HL-60 (cell line): Measurements from ENCODE around the gene SATB2.

Experiments
- DNase-seq, 2 experiments: peaks; one replicate each; pipeline ENCODE4 v3.0.0-alpha.2; 2010 to 2020; ENCODE audit warnings: low read depth in 1 of 2, low spot score in 1 of 2
- H3K27ac ChIP-seq: fragments of 250-450 bp; sonication (Bioruptor Pico); replicated peaks from 2 replicates; pipeline ENCODE4 v1.5.1; 2020; ENCODE audit warnings: mild to moderate bottlenecking, moderate library complexity
- H3K27me3 ChIP-seq: fragments of 250-450 bp; sonication (Bioruptor Pico); 2 replicates; pipeline ENCODE4 v1.5.1; 2021; ENCODE audit warnings: mild to moderate bottlenecking, moderate library complexity; ENCODE audit not compliant: insufficient read depth, poor library complexity, severe bottlenecking
- H3K4me3 ChIP-seq: replicated peaks from 2 replicates; pipeline ENCODE4 v1.5.1; 2011; ENCODE audit warnings: mild to moderate bottlenecking, control low read depth, low read length; ENCODE audit not compliant: insufficient read depth
- GABPA ChIP-seq: IDR thresholded peaks from 2 replicates; pipeline ENCODE4 v1.6.1; 2012; ENCODE audit warnings: low read depth
- POLR2AphosphoS5 ChIP-seq: IDR thresholded peaks from 2 replicates; pipeline ENCODE4 v1.6.1; 2012; ENCODE audit warnings: low read depth
- REST ChIP-seq: IDR thresholded peaks from 2 replicates; pipeline ENCODE4 v1.6.1; 2012; ENCODE audit warnings: low read depth; ENCODE audit not compliant: insufficient replicate concordance
- SPI1 ChIP-seq: IDR thresholded peaks from 2 replicates; pipeline ENCODE4 v1.6.1; 2012; ENCODE audit warnings: low read depth, mild to moderate bottlenecking, borderline replicate concordance
- TF ChIP-seq, protein P1 (sequence below): IDR thresholded peaks from one replicate; pipeline ENCODE4 v1.5.1; 2011; ENCODE audit warnings: low read length, control low read depth, inconsistent platforms; ENCODE audit not compliant: insufficient read depth

The SATB2 gene

GRCh38 chr2:199309973-199310372 is 147.8 kb downstream of the SATB2 start:
- no peaks in the 10 kb centered on the region for H3K27me3 ChIP-seq
- TF ChIP-seq REST, result no peak
- TF ChIP-seq SPI1, result no peak
- no peak for TF ChIP-seq GABPA
- no peak for TF ChIP-seq POLR2AphosphoS5
- TF ChIP-seq, protein P1, sequence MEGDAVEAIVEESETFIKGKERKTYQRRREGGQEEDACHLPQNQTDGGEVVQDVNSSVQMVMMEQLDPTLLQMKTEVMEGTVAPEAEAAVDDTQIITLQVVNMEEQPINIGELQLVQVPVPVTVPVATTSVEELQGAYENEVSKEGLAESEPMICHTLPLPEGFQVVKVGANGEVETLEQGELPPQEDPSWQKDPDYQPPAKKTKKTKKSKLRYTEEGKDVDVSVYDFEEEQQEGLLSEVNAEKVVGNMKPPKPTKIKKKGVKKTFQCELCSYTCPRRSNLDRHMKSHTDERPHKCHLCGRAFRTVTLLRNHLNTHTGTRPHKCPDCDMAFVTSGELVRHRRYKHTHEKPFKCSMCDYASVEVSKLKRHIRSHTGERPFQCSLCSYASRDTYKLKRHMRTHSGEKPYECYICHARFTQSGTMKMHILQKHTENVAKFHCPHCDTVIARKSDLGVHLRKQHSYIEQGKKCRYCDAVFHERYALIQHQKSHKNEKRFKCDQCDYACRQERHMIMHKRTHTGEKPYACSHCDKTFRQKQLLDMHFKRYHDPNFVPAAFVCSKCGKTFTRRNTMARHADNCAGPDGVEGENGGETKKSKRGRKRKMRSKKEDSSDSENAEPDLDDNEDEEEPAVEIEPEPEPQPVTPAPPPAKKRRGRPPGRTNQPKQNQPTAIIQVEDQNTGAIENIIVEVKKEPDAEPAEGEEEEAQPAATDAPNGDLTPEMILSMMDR, result no peak
- H3K4me3 ChIP-seq, result no peak overlapping the region
- no peak for DNase-seq
- H3K27ac ChIP-seq, result no peak overlapping the region

DNA sequence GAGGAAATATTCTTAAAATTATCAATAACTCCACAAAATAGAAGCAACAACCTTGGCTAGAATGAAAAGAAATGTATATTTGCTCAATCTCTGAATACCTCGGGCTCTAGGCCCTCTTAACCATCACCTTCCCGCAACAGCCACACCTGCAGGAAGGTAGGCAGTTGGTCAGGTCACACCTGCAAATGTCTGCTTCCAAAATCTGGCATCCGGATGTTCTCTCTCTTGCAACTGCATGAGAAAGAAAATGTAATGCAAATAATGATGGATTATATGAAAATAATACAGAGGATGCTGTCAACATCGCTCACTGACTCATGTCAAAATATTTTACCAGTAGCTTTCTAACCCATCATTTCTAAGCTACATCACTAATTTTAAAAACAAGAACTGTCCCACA is 148.3 kb downstream of the SATB2 start:
- TF ChIP-seq, protein P1, result no peak
- TF ChIP-seq GABPA (no peak), REST (no peak), SPI1 (no peak), POLR2AphosphoS5 (no peak)
- no peak overlapping the region for H3K4me3 ChIP-seq
- DNase-seq, result no peak
- H3K27ac ChIP-seq, result no peak overlapping the region
- no peaks in the 10 kb centered on the region for H3K27me3 ChIP-seq

GRCh38 chr2:199308567-199308966 is 149.2 kb downstream of the SATB2 start:
- Histone ChIP-seq H3K27ac (no peak overlapping the region), H3K4me3 (no peak overlapping the region), H3K27me3 (no peaks in the 10 kb centered on the region)
- TF ChIP-seq POLR2AphosphoS5 (no peak), GABPA (no peak)
- TF ChIP-seq, protein P1, result no peak
- DNase-seq, result no peak

GRCh38 chr2:199307461-199307860 is 150.3 kb downstream of the SATB2 start:
- no peak for TF ChIP-seq SPI1
- Histone ChIP-seq H3K4me3 (no peak overlapping the region), H3K27me3 (no peaks in the 10 kb centered on the region), H3K27ac (no peak overlapping the region)
- DNase-seq, result no peak
